Measurements from ENCODE around the gene ZNF709.
"Not testable (repeated sequence)": the region's sequence is repeated elsewhere in the genome, so short reads cannot be mapped to it uniquely, and the experiment has no call there.

Gene ZNF709

GRCh38 chr19:12484371-12485051, at the start of gene ZNF709:
TSS of gene ZNF709 (minus strand) at chr19:12484816. CDS start at chr19:12484657, 159 bp downstream.
- peak; percentile 94 for DNase-seq

DNA sequence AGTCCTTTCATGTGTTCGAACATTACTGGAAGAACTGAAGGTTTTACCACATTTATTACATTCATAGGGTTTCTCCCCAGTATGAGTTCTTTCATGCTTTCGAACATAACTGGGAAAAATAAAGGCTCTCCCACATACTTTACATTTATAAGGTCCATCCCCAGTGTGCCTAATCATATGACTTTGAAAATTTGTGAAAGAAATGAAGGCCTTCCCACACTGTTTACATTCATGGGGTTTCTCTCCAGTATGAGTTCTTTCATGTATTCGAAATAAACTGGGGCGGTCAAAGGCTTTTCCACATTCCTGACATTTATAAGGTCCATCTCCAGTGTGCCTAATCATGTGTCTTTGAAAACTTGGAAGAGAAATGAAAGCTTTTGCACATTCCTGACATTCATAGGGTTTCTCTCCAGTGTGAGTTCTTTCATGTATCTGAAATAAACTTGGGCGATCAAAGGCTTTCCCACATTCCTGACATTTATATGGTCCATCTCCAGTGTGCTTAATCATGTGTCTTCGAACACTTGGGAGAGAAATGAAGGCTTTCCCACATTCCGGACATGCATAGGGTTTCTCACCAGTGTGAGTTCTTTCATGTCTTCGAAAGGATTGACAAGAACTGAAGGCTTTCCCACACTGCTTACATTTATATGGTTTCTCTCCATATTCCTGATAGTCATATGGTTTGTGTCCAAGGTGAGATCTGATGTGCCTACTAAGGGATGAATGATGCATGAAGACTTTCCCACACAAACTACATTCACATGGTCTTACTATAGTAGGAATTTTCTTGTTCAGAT, 42.6 kb upstream of the ZNF709 start:
- no peak for DNase-seq

DNA sequence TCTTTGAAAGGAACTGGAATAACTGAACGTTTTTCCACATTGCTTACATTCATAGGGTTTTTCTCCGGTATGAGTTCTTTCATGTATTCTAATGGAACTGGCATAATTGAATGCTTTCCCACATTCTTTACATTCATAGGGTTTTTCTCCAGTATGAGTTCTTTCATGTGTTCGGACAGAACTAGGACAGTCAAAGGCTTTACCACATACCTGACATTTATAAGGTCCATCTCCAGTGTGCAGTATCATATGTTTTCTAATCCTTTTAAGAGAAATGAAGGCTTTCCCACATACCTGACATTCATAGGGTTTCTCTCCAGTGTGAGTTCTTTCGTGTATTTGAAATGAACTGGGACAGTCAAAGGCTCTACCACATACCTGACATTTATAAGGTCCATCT, 41.9 kb upstream of the ZNF709 start:
- no peak for DNase-seq

GRCh38 chr19:12521996-12522395, 37.4 kb upstream of the ZNF709 start:
- no peak for DNase-seq

GRCh38 chr19:12513531-12514061, 29.0 kb upstream of the ZNF709 start:
- DNase-seq = no peak

- DNase-seq = no peak
Measured at GRCh38 chr19:12497032-12497431, 12.4 kb upstream of the ZNF709 start.

DNA sequence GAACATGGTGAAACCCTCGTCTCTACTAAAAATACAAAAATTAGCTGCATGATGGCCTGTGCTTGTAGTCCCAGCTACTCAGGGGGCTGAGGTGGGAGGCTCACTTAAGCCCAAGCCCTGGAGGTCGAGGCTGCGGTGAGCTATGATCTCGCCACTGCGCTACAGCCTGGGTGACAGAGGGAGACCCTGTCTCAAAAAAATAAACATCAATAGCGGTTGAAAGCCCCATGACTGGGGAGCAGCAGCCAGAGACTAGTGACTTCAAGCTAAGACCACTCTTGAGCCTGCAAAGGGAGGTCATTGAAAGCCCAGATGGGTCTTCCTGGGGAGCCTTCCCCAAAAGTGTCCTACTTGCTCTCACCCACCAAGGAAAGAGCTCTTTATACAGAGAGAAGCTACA, 11.9 kb upstream of the ZNF709 start:
- no peak for DNase-seq

DNA sequence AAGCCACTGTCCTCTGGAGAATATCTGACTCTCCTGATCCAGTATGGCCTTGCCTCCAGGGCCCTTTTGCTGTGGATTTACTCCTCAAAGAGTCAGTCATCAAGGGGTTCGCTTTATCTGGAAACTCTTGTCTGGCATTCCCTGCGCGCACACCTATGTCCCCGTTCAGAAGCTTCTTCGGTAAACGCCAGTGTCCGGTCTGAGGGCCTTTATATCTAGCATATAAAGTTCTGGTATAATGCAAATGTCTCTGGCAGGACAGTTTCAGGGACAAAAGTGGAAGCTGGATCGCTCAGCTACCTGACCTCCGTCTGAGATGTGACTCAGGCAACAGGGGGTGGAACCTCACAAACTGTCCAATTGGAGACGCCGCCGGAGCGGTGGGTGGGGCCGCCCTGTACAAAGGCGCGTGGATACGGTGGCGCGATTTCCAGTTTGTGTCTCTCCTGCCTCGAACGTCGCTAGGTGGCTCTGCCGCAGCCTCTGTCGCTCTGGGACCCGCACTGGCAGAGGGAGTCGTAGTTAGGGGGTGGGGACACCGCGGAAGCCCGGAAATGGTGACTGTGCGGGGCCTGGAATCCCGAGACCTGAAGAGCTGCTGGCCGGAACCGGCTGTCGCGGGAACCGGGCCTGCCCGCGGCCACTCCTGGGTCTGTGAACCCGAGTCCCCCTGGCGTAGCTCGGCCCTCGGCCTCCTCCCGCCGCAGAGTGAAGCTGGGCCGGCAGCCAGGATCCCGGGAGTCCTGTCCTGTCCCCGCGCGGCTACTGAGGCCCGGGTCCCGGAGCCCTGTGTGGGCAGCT, 10.6 kb upstream of the ZNF709 start:
- DNase-seq = peak; percentile 94

DNA sequence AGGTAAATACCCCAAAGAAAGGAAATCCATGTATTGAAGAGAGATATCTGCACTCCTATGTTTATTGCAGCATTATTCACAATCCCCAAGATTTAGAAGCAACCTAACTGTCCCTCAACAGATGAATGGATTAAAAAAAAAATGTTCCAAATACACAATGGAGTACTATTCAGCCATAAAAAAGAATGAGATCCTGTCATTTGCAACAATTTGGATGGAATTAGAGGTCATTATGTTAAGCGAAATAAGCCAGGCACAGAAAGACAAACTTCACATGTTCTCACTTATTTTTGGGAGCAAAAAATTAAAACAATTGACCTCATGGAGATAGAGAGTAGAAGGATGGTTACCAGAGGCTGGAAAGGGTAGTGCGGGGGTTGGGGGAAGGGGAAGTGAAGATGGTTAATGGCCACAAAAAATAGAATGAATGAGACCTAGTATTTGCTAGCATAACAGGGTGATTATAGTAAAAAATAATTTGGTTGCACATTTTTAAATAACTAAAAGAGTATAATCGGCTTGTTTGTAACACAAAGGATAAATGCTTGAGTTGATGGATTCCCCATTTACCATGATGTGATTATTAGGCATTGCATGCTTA, 9.7 kb upstream of the ZNF709 start:
- no peak for DNase-seq

- not testable (repeated sequence) for DNase-seq
Measured at GRCh38 chr19:12486265-12486783, 1.7 kb upstream of the ZNF709 start.

GRCh38 chr19:12485571-12485970, 955 bp upstream of the ZNF709 start:
- no peak for DNase-seq

DNA sequence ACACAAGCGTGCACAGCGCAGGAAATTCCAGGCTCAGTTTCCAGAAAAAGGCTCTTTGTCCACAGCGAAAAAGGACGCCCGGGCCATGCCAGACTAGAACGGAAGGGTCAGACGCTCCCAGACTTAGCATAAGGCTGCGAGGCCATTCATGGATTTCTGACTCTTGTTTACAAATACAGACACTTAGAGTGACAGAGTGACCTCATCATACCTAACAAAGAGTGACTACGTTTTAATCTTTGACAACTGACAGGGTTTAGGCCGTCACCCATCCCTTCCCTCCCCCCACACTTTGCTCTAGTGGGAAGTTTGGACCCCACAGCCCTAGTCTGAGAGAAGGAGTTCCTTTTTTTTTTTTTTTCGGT, 418 bp upstream of the ZNF709 start:
- no peak for DNase-seq

GRCh38 chr19:12484011-12484370, 625 bp downstream of the ZNF709 start:
- no peak for DNase-seq

DNA sequence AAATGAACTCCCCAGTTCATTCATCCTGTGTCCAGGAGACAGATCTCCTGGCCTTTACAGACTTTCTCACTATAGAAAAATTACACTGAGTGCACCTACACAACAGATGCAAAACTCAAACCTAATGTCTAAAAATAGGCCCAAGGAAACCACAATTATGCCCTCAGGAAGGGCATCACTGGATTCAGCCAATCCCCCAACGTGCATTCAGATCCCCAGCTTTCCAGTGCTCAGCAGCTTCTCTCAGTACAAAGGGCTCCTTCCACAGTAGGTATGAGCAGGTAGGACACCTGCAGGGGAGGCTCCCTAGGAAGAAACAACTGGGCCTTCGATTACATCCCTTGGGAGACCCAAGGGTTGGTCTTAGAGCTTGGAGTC, 2.1 kb downstream of the ZNF709 start:
- DNase-seq = no peak

DNA sequence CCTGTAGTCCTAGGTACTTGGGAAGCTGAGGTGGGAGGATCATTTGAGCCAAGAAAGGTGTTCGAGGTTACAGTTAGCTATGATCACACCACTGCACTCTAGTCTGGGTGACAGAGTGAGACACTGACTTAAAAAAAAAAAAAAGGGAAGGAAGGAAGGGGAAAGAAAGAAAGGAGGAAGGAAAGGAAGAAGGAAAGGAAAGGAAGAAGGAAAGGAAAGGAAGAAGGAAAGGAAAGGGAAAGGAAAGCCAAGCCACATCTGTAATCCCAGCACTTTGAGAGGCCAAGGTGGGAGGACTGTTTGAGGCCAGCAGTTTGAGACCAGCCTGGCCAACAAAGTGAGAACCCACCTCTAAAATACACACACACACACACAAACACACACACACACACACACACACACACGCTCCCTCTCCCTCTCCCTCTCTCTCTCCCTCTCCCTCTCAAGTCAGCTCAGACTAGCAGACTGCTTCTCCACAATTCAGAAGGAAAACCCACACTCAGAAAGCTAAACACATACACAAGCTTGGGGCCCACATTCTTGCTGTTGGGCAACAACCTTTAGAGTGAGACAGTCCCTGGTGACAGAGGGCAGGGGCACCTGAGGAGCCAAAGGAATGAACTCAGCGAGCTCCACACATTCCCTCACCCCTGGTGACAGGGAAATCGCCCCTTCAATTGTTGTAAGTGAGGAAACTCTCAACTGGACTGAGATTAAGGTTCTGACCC, 2.7 kb downstream of the ZNF709 start:
- DNase-seq = no peak

- no peak for DNase-seq
Measured at GRCh38 chr19:12478234-12478941, 6.2 kb downstream of the ZNF709 start.

DNA sequence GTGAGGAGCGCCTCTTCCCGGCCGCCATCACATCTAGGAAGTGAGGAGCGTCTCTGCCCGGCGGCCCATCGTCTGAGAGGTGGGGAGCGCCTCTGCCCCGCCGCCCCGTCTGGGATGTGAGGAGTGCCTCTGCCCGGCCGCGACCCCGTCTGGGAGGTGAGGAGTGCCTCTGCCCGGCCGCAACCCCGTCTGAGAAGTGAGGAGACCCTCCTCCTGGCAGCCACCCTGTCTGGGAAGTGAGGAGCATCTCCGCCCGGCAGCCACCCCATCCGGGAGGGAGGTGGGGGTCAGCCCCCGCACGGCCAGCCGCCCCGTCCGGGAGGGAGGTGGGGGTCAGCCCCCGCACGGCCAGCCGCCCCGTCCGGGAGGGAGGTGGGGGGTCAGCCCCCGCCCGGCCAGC, 17.0 kb downstream of the ZNF709 start:
- DNase-seq = not testable (repeated sequence)

DNA sequence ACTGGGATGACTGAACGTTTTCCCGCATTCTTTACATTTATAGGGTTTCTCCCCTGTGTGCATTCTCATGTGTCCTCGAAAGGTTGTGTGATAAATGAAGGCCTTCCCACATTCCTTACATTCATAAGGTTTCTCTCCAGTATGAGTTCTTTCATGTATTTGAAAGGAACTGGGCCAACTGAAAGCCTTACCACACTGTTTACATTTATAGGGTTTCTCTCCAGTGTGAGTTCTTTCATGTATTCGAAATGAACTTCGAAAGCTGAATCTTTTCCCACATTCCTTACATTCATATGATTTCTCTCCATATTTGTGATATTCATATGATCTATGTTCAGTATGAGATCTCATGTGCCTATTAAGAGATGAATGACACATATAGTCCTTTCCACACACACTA, 19.4 kb downstream of the ZNF709 start:
- no peak for DNase-seq

DNA sequence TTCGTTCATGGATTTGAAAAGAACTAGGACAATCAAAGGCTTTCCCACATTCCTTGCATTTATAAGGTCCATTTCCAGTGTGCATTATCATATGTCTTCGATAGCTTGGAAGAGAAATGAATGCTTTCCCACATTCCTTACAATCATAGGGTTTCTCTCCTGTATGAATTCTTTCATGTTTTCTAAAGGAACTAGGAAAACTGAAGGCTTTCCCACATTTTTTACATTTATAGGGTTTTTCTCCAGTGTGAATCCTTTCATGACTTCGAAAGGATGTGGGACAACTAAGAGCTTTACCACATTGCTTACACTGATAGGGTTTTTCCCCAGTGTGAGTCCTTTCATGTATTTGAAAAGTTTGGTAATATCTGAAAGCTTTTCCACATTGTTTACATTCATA, 19.8 kb downstream of the ZNF709 start:
- no peak for DNase-seq

- DNase-seq = not testable (repeated sequence)
Measured at GRCh38 chr19:12464139-12464538, 20.5 kb downstream of the ZNF709 start.

- DNase-seq = no peak
Measured at GRCh38 chr19:12453495-12453894, 31.1 kb downstream of the ZNF709 start.

DNA sequence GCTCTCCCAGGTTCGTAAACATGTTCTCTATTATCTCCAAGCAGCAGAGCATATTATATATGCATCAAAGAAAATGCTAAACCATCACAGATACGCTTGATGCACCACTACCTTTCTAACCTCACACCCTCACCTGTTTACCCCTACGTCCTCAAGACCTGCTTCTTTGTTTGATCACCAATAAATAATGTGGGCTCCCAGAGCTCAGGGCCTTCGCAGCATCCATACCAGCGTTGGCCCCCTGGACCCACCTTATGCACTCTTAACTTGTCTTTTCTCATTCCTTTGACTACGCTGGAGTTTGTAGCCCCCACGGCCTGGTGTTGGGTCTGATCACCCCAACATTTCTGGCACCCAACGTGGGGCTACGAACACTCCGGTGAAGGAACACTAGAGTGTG, 33.8 kb downstream of the ZNF709 start:
- no peak for DNase-seq

All from stimulated activated CD8-positive, alpha-beta memory T cell treated with anti-CD3 and anti-CD28 coated beads, Interleukin-4, amount 100 ng/mL, for 48 hours (primary cell).